ENCODE data around the gene CAMK2A. TPM values are rescaled to one million over a fixed set of nuclear protein-coding genes. Genes with fewer than 3 reads are reported as not detected.

The CAMK2A gene
- total and polyA plus RNA-seq, 2 of the 4 experiments (the other 2 are of a cell fraction) = 0.18 to 0.19 TPM

- Histone ChIP-seq H2BK15ac (ENCODE audit: low read depth, low read length) (peak overlapping the region; percentile 89; the same call in 2 of the 3 replicates), H2BK120ac (ENCODE audit: low read depth, low read length) (peak overlapping the region; percentile 83), H3K4me3 (ENCODE audit: insufficient read depth, low read depth, low read length) (no peak overlapping the region), H4K91ac (ENCODE audit: insufficient read depth, low read depth, low read length) (peak overlapping the region; percentile 90), H4K5ac (ENCODE audit: low read depth, low read length) (peak overlapping the region; percentile 80), H2BK5ac (ENCODE audit: low read depth, low read length, poor library complexity, severe bottlenecking) (peak overlapping the region; percentile 90), H3K18ac (ENCODE audit: low read depth, low read length) (peak overlapping the region; percentile 72), H4K8ac (ENCODE audit: low read depth in 2 of 2, low read length in 2 of 2) (peak overlapping the region; percentile 56 to 76; a peak in 3 of 4 replicates), H2AK9ac (replicated peaks; ENCODE audit: low read depth, low read length, poor library complexity) (no peak overlapping the region), H3K4ac (ENCODE audit: low read depth, low read length) (peak overlapping the region; percentile 91), H3K9me1 (ENCODE audit: insufficient read depth, low read length) (peaks cover 25% of the 10 kb centered on the region), H2AK5ac (ENCODE audit: low read depth, low read length) (peak overlapping the region; percentile 88), H3K56ac (ENCODE audit: extremely low read depth, insufficient read depth, low read length) (0 out of 2 replicates have a peak overlapping the region, but pooled peaks have one; percentile 4), H3K36me3 (ENCODE audit: control insufficient read depth, insufficient read depth, low read length) (no peaks in the 10 kb centered on the region), H3K4me2 (ENCODE audit: low read depth, low read length) (peak overlapping the region; percentile 32; the same call in 1 of the 2 replicates), H3K4me1 (ENCODE audit: control insufficient read depth, insufficient read depth, low read length) (peaks cover 38% of the 10 kb centered on the region), H3K79me1 (ENCODE audit: low read depth in 1 of 2, low read length in 2 of 2) (peaks cover 0 to 16% of the 10 kb centered on the region in 2 experiments; a peak in 3 of 4 replicates), H4K20me1 (ENCODE audit: insufficient read depth, low read length) (no peaks in the 10 kb centered on the region), H3K9me3 (ENCODE audit: control insufficient read depth, insufficient read depth, low read length) (no peaks in the 10 kb centered on the region), H2BK20ac (ENCODE audit: low read depth, low read length) (peak overlapping the region; percentile 90), H3K14ac (replicated peaks; ENCODE audit: low read depth, low read length) (peak overlapping the region; percentile 82), H3K27ac (ENCODE audit: insufficient read depth, low read length) (peak overlapping the region; percentile 95), H3K27me3 (ENCODE audit: control insufficient read depth, insufficient read depth, low read length) (no peaks in the 10 kb centered on the region), H3K9ac (ENCODE audit: low read depth, low read length) (peak overlapping the region; percentile 15), H3K23ac (ENCODE audit: low read depth, low read length) (peak overlapping the region; percentile 32; the same call in 1 of the 2 replicates), H2AFZ (replicated peaks; ENCODE audit: low read length, poor library complexity) (peak overlapping the region; percentile 36)
- dilution Hi-C loops (cut with HindIII; ENCODE audit: low sequenced_read_pairs, unreplicated experiment) = no loop called here
- ATAC-seq (ENCODE audit: low read depth) (no peak), DNase-seq (no peak)
- ChIA-PET CTCF (interaction anchor here (1.0 kb wide), 1 partner anchor 14 kb away, joined by 3 read pairs; no protein-coding TSS in a partner anchor), POLR2A (ENCODE audit: unreplicated experiment) (no interaction called here)
- in situ Hi-C loops (cut with MboI; ENCODE audit: low sequenced_read_pairs) = no loop called here
- no TSS peak for BruUV-seq (replicated peaks)
- WGBS, 2 experiments (ENCODE audit: extremely low coverage in 2 of 2, insufficient read length in 1 of 2) = no CpG with 5 or more reads among the region's 1 CpG
- TF ChIP-seq, protein P1, sequence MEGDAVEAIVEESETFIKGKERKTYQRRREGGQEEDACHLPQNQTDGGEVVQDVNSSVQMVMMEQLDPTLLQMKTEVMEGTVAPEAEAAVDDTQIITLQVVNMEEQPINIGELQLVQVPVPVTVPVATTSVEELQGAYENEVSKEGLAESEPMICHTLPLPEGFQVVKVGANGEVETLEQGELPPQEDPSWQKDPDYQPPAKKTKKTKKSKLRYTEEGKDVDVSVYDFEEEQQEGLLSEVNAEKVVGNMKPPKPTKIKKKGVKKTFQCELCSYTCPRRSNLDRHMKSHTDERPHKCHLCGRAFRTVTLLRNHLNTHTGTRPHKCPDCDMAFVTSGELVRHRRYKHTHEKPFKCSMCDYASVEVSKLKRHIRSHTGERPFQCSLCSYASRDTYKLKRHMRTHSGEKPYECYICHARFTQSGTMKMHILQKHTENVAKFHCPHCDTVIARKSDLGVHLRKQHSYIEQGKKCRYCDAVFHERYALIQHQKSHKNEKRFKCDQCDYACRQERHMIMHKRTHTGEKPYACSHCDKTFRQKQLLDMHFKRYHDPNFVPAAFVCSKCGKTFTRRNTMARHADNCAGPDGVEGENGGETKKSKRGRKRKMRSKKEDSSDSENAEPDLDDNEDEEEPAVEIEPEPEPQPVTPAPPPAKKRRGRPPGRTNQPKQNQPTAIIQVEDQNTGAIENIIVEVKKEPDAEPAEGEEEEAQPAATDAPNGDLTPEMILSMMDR (conservative IDR thresholded peaks at IDR 0.05; ENCODE audit: low read depth, low read length) = no peak
- TF ChIP-seq SMC3 (IDR thresholded peaks at IDR 0.05; ENCODE audit: low read depth, low read length) (no peak), RCOR1 (IDR thresholded peaks at IDR 0.05; ENCODE audit: insufficient replicate concordance, low read length) (no peak), CHD1 (IDR thresholded peaks at IDR 0.05; ENCODE audit: low read depth, low read length) (no peak)
- intact Hi-C loops (cut with micrococcal nuclease) = no loop called here
Measured at GRCh38 chr5:150305557-150305956, 16.0 kb upstream of the CAMK2A start.

All from IMR-90 (cell line).